ENCODE results near the gene GPR68.

Gene GPR68

GRCh38 chr14:91263329-91263728, 18.8 kb upstream of the GPR68 start:
- no peak for DNase-seq (ENCODE audit: low spot score)
- CTCF ChIA-PET, result interaction anchor here (0.8 to 1.7 kb wide), 2 partner anchors 13 to 15 kb away, joined by 3 to 4 read pairs; no protein-coding TSS in a partner anchor
- TF ChIP-seq CTCF (conservative IDR thresholded peaks at IDR 0.05; ENCODE audit: low read depth), result no peak
- H3K27ac ChIP-seq, result peak overlapping the region; percentile 100
- POLR2A ChIA-PET (ENCODE audit: low non-redundant PET), result no interaction called here

GRCh38 chr14:91261986-91262549, 17.6 kb upstream of the GPR68 start:
- peak overlapping the region; percentile 100 for H3K27ac ChIP-seq
- CTCF ChIA-PET, result interaction anchor here (0.6 to 0.7 kb wide), 2 partner anchors 62 to 1487 kb away, joined by 3 read pairs; partner anchors contain the start of gene LGMN
- no peak for TF ChIP-seq CTCF (conservative IDR thresholded peaks at IDR 0.05; ENCODE audit: low read depth)
- DNase-seq (ENCODE audit: low spot score), result no peak
- POLR2A ChIA-PET (ENCODE audit: low non-redundant PET), result no interaction called here

- H3K27ac ChIP-seq, result peak overlapping the region; percentile 100
- no peak for DNase-seq (ENCODE audit: low spot score)
- TF ChIP-seq CTCF (conservative IDR thresholded peaks at IDR 0.05; ENCODE audit: low read depth), result no peak
- ChIA-PET CTCF (interaction anchor here (0.7 kb wide), 1 partner anchor 61 kb away, joined by 3 read pairs; no protein-coding TSS in a partner anchor), POLR2A (ENCODE audit: low non-redundant PET) (no interaction called here)
These were observed 16.6 kb upstream of the GPR68 start for GRCh38 chr14:91261115-91261514.

GRCh38 chr14:91258876-91259275, 14.4 kb upstream of the GPR68 start:
- no peak for DNase-seq (ENCODE audit: low spot score)
- CTCF ChIA-PET, result interaction anchor here (0.6 to 1.1 kb wide), 3 partner anchors 11 to 36 kb away, joined by 3 to 4 read pairs (median 3); no protein-coding TSS in a partner anchor

GRCh38 chr14:91258011-91258618, 13.6 kb upstream of the GPR68 start:
- CTCF ChIA-PET, result interaction anchor here (0.7 to 1.1 kb wide), 2 partner anchors 29 to 37 kb away, joined by 3 to 4 read pairs; no protein-coding TSS in a partner anchor

More at GRCh38 chr14:91258876-91259275, 14.4 kb upstream of the GPR68 start:
- TF ChIP-seq CTCF (conservative IDR thresholded peaks at IDR 0.05; ENCODE audit: low read depth), result no peak
- H3K27ac ChIP-seq, result peak overlapping the region; percentile 100
- POLR2A ChIA-PET (ENCODE audit: low non-redundant PET), result no interaction called here

More at GRCh38 chr14:91258011-91258618, 13.6 kb upstream of the GPR68 start:
- peak; percentile 75 for DNase-seq (ENCODE audit: low spot score)
- POLR2A ChIA-PET (ENCODE audit: low non-redundant PET), result no interaction called here
- peak overlapping the region; percentile 100 for H3K27ac ChIP-seq
- TF ChIP-seq CTCF (conservative IDR thresholded peaks at IDR 0.05; ENCODE audit: low read depth), result no peak

Measured in RWPE1 (cell line).